NCI-H82 treated with DMSO at 0.1 percent for 48 hours (cell line): ENCODE measurements around the gene LATS2.

Experiments
- DNase-seq: peaks from one replicate; lab custom pipeline; 2025; ENCODE audit not compliant: unreplicated experiment; lab: John Stamatoyannopoulos, UW

The LATS2 gene

DNA sequence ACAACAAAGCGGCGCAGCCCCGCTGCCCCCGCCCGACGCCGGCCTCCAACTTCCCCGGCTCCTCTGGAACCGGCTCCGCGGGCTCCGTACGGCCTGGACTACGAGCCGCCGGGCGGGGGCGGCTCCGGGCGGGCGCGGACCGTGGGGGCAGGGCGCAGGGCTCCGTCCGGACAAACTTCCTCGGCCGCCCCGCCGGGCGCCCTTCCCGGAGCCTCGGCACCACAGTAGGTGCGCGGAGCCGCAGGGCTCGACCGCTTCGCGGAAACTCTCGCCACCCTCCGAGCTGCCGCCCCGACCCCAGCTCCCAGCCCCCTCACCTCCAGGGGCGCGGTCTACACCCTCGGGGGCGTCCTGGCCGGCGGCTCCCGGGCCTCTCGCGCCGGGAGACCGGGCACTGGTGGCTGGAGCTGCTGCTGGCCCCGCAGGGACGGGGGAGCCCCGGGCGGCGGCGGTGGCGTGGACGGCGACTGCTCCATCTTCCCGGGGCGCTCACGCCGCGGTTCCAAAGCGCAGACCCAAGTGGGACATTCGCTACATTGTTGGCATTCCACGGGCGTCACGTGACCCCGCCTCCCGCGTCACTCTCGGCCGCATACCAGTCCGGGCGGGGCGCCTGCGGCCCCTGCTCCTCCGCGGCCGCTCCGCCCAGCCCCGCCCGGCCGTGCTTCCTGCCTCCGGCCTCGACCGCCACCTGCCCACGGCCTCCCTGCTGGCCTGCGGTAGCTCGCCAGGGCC lies at the start of gene LATS2:
Gene LATS2, minus strand, starts transcription at position 558 of the 735 bp plus-strand sequence. CDS start 15,560 bp downstream, outside the sequence.
- DNase-seq: no peak

DNA sequence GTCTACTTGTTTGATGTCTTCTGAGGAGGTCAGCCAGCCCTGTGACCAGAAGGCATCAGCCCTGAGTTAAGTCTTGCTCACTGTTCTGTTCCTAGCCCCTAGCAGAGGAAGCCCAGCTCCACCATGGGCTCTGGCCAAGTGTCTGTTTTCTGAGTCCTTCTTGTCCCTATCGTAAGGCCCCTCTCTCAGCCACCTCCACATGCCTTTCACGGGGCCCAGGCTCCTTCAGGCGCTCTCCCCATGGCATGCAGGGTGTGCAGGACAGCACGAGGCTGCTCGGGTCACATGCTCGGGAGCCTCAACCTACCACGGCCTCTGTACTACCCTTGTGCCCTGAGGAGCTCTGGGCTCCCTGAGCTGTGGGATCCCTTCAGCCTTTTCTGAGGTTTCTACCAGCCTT lies 47.8 kb upstream of the LATS2 start:
- DNase-seq: no peak

DNA sequence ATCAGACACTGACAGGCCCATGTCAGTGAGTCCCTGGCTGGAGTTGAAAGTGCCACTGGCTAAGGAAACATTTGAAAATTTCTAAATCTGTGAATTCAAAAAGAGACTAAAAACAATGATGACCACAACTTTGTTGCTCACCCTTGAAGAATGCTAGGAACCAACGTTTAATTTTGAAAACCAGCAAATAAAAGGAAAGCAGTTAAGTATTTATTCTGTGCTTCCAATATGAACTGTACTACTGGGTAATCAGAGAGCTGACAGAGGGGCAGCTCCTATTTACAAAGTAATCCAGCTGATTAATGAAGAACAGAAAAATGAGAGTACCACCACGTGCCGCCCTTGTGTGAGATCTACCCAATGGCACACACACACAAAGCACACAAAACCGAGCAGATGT lies 44.7 kb upstream of the LATS2 start:
- no peak for DNase-seq

DNA sequence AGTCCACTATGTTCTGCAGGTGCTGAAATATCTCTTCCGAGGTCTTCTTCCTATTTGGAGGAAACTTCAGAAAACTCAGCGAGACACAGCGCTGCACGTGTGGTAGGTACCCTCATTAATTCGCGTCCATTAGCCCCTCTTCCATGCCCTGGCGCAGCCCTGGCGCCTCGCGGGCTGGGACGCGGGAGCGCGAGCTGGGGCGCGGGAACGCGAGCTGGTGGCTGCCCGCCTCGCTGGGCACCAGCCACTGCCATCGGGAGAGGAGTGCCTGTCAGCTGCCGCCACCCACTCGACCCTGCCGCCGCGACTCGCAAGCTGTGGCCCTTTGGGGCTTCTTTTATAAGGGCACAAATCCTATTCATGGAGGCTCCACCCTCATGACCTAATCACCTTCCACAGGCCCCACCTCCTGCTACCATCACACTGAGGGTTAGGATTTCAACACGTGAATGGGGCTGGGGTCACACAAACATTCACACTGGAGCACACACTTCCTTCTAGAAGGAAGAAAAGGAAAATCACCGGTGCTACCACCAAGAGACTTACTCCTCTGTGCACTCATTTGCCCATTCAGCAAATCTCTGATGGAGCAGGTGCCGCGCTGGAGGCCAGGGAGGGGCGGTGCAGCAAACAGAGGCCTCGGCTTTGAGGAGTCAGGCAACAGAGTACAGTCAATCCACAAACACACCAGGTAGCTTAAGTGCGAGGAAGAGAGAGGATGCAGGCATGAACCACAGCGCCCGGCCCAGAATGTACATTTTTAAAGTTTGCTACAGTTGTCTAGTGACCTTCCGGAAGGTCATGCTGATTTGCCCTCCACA lies 43.0 kb upstream of the LATS2 start:
- no peak for DNase-seq

- DNase-seq: no peak
Observed at GRCh38 chr13:21101865-21102576, 40.6 kb upstream of the LATS2 start.

DNA sequence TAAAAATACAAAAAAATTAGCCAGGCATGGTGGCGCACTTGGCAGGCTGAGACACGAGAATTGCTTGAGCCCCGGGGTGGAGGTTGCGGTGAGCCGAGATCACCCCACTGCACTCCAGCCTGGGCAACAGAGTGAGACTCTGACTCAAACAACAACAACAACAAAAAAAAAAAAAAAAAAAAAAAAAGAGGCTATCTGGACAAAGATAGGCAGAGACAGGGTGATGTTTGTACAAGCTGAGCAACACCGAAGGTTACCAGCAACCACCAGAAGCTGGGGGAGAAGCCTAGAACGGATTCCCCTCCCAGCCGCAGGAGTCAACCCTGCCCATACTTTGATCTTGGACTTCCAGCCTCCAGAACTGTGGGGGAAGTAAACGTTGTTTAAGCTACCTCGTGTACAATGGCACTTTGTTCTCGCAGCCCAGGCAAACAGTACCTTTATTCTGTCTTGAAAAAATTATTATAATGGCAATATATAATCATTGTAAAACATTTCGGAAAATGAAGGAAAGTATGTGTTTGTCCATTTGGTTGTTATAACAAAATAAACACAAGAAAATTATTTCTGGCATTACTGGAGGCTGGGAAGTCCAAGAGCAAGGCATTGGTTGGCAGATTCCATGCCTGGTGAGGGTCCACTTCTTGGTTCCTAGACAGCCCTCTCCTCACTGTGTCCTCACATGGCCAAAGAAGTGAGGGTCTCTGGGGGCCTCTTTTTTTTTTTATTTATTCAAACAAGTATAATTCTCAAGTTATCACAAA lies 39.8 kb upstream of the LATS2 start:
- DNase-seq: no peak

- DNase-seq: no peak
Observed at GRCh38 chr13:21100211-21100610, 38.8 kb upstream of the LATS2 start.

GRCh38 chr13:21095311-21095710 lies 33.9 kb upstream of the LATS2 start:
- DNase-seq: peak; percentile 33

DNA sequence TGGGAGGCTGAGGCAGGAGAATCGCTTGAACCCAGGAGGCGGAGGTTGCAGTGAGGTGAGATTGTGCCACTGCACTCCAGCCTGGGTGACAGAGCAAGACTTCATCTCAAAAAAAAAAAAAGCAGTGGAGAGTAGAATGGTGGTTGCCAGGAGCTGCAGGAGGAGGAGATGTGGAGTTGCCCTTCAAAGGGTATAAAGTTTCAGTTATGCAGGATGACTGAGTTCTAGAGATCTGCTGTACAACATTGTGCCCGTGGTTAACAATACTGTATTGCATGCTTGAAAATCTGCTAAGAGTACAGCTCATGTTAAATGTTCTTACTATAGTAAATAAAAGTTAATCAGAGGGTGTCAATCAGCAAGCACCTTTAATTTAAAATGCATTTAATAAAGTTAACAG lies 28.4 kb upstream of the LATS2 start:
- no peak for DNase-seq

DNA sequence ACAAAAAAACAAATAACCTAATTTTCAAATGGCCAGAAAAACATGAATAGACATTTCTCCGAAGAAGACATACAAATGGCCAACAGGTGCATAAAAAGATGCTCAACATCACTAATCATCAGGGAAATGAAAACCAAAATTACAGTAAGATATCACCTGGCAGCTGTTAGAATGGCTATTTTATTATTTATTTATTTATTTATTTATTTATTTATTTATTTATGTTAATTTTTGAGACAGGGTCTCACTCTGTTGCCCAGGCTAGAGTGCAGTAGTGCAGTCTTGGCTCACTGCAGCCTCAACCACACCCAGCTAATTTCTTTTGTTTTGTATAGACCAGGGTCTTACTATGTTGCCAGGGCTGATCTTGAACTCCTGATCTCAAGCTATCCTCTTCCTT lies 27.1 kb upstream of the LATS2 start:
- no peak for DNase-seq

DNA sequence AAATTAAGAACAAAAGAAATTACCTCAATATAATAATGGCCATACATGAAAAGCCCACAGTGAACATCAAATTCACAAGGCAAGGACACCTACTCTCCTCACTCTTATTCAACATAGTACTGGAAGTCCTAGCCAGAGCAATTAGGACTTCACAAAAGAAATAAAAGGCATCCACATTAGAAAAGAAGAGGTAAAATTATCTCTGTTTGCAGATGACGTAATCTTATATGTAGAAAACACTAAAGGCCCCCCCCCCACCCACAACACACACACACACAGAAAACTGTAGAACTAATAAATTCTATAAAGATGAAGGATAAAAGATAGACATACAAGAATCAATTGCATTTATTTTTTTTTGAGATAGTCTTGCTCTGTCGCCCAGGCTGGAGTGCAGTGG lies 25.5 kb upstream of the LATS2 start:
- no peak for DNase-seq

DNA sequence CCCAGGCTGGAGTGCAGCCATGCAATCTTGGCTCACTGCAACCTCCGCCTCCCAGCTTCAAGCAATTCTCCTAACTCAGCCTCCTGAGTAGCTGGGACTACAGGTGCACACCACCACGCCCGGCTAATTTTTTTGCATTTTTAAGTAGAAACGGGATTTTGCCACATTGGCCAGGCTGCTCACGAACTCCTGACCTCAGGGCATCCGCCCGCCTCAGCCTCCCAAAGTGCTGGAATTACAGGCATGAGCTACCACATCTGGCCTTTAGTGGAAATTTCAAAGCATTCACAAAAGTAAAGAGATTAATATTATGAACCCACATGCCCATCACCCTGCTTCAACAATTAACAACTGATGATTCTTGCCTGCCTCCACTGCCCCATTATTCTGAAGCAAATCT lies 20.5 kb upstream of the LATS2 start:
- no peak for DNase-seq

DNA sequence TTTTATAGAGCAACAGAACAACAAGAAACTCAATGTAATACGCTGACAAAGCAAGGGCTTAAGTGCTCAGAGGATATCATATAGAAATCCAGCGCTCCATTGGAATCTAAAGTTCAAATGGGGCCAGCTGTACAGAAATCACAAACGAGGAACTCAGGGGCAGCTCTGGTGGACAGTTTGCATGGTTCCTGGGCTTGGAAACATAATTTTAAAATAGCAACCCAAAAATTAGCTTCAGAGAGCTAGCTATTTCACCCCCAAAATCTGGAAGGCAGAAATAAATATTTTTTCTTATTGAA lies 19.2 kb upstream of the LATS2 start:
- no peak for DNase-seq

GRCh38 chr13:21079761-21080592 lies 18.6 kb upstream of the LATS2 start:
- DNase-seq: no peak

GRCh38 chr13:21079221-21079620 lies 17.8 kb upstream of the LATS2 start:
- DNase-seq: no peak

- no peak for DNase-seq
Observed at GRCh38 chr13:21078501-21078900, 17.1 kb upstream of the LATS2 start.

- DNase-seq: no peak
Observed at GRCh38 chr13:21077788-21078353, 16.5 kb upstream of the LATS2 start.

- DNase-seq: no peak
Observed at GRCh38 chr13:21077076-21077787, 15.8 kb upstream of the LATS2 start.

DNA sequence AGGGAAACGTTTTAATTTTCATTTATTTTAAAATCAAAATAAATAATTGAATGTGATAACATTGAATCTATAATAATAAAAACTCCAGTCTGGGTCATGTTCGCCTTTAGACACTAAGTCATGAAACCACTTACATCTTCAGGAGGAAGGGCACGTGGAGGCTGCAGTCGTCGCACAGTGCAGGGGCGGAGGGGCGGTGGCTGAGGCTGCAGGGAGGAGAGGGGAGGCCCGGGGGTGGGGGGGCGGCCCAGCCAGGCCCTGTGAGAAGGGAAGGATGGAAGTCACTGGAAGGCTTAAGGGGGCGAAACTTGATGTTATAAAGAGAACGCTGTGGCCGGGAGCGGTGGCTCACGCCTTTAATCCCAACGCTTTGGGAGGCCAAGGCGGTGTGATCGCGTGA lies 14.9 kb upstream of the LATS2 start:
- DNase-seq: no peak
